ENCODE data around the gene KNSTRN.

DNA sequence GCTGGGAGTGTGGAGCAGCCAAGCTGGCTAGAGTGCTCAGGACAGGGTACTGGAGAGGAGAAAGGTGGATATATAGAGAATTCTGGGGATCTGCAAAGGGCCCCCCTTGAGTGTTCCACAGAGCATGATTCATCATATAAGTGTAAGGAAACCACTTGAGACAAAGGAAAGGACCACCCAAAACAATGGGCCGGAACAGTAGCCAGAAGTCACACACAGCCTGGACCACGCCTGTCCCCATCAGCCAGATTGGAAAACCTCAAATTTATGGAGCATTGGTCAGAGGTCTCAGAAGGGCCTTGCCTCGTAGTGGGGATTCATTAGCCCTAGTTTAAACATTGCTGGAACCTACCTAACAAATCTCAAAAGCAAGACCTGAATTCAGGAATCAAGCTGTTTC lies 4.9 kb upstream of the KNSTRN start:
- TF ChIP-seq, protein P1, sequence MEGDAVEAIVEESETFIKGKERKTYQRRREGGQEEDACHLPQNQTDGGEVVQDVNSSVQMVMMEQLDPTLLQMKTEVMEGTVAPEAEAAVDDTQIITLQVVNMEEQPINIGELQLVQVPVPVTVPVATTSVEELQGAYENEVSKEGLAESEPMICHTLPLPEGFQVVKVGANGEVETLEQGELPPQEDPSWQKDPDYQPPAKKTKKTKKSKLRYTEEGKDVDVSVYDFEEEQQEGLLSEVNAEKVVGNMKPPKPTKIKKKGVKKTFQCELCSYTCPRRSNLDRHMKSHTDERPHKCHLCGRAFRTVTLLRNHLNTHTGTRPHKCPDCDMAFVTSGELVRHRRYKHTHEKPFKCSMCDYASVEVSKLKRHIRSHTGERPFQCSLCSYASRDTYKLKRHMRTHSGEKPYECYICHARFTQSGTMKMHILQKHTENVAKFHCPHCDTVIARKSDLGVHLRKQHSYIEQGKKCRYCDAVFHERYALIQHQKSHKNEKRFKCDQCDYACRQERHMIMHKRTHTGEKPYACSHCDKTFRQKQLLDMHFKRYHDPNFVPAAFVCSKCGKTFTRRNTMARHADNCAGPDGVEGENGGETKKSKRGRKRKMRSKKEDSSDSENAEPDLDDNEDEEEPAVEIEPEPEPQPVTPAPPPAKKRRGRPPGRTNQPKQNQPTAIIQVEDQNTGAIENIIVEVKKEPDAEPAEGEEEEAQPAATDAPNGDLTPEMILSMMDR (IDR thresholded peaks at IDR 0.05): no peak
- no peak for TF ChIP-seq EZH2 (IDR thresholded peaks at IDR 0.05)
